SK-N-SH treated with all-trans-retinoic acid at 6 μM for 48 hours (cell line): ENCODE results near the gene KRTDAP.
"Not testable (repeated sequence)": the region's sequence is repeated elsewhere in the genome, so short reads cannot be mapped to it uniquely, and the experiment has no call there.

Experiments
- ATAC-seq: fragments of 200-7000 bp; cut with Tn5 transposase; 3 replicates; pipeline ENCODE4 v1.9.1; 2020; ENCODE audit warnings: mild to moderate bottlenecking, moderate library complexity
- ARNTL ChIP-seq: fragments of 450-650 bp; formaldehyde crosslinking; IDR thresholded peaks from 2 replicates; pipeline ENCODE4 v1.5.0; 2020; ENCODE audit warnings: low read depth, mild to moderate bottlenecking, moderate library complexity, borderline replicate concordance
- BACH2 ChIP-seq: fragments of 250-450 bp; sonication (Bioruptor Pico); IDR thresholded peaks from 2 replicates; pipeline ENCODE4 v1.9.0; 2021; ENCODE audit warnings: mild to moderate bottlenecking, borderline replicate concordance
- CSDC2 ChIP-seq: fragments of 250-450 bp; sonication (Bioruptor Pico); IDR thresholded peaks from 2 replicates; pipeline ENCODE4 v1.5.0; 2020; ENCODE audit warnings: mild to moderate bottlenecking, moderate library complexity
- CSRNP3 ChIP-seq: fragments of 250-450 bp; sonication (Bioruptor Pico); IDR thresholded peaks from 2 replicates; pipeline ENCODE4 v1.5.1; 2021; ENCODE audit warnings: mild to moderate bottlenecking, moderate library complexity
- ESRRG ChIP-seq: fragments of 250-450 bp; sonication (Bioruptor Pico); IDR thresholded peaks from 2 replicates; pipeline ENCODE4 v1.6.1; 2021; ENCODE audit warnings: mild to moderate bottlenecking
- GLIS3 ChIP-seq: fragments of 250-450 bp; sonication (Bioruptor Pico); IDR thresholded peaks from 2 replicates; pipeline ENCODE4 v1.5.0; 2020; ENCODE audit warnings: mild to moderate bottlenecking, moderate library complexity
- OSR1 ChIP-seq: fragments of 250-450 bp; sonication (Bioruptor Pico); IDR thresholded peaks from 2 replicates; pipeline ENCODE4 v1.8.0; 2022; ENCODE audit warnings: moderate library complexity, mild to moderate bottlenecking, inconsistent platforms
- PATZ1 ChIP-seq: fragments of 250-450 bp; sonication (Bioruptor Pico); IDR thresholded peaks from 2 replicates; pipeline ENCODE4 v1.8.0; 2020; ENCODE audit warnings: mild to moderate bottlenecking, moderate library complexity, borderline replicate concordance
- PPARA ChIP-seq: fragments of 250-450 bp; sonication (Bioruptor Pico); IDR thresholded peaks from 2 replicates; pipeline ENCODE4 v1.5.0; 2020; ENCODE audit warnings: mild to moderate bottlenecking, borderline replicate concordance
- RARB ChIP-seq: fragments of 250-450 bp; sonication (Bioruptor Pico); IDR thresholded peaks from 2 replicates; pipeline ENCODE4 v1.8.0; 2021; ENCODE audit warnings: mild to moderate bottlenecking, moderate library complexity
- SNAI2 ChIP-seq: fragments of 250-450 bp; sonication (Bioruptor Pico); IDR thresholded peaks from 2 replicates; pipeline ENCODE4 v1.5.0; 2020; ENCODE audit warnings: mild to moderate bottlenecking, moderate library complexity
- TCF4 ChIP-seq: fragments of 250-450 bp; sonication (Bioruptor Pico); IDR thresholded peaks from 2 replicates; pipeline ENCODE4 v1.8.0; 2021; ENCODE audit warnings: mild to moderate bottlenecking, moderate library complexity, borderline replicate concordance
- TOX ChIP-seq: fragments of 250-450 bp; sonication (Bioruptor Pico); IDR thresholded peaks from 2 replicates; pipeline ENCODE4 v1.8.0; 2021; ENCODE audit warnings: mild to moderate bottlenecking, moderate library complexity, borderline replicate concordance
- TSHZ2 ChIP-seq: fragments of 250-450 bp; sonication (Bioruptor Pico); IDR thresholded peaks from 2 replicates; pipeline ENCODE4 v1.5.0; 2020; ENCODE audit warnings: mild to moderate bottlenecking, moderate library complexity
- ZC3H10 ChIP-seq: fragments of 250-450 bp; sonication (Bioruptor Pico); IDR thresholded peaks from 2 replicates; pipeline ENCODE4 v1.5.1; 2021; ENCODE audit warnings: mild to moderate bottlenecking, moderate library complexity
- ZFP3 ChIP-seq: fragments of 250-450 bp; sonication (Bioruptor Pico); IDR thresholded peaks from 2 replicates; pipeline ENCODE4 v1.5.0; 2020; ENCODE audit warnings: mild to moderate bottlenecking, moderate library complexity
- ZFP30 ChIP-seq: fragments of 450-650 bp; formaldehyde crosslinking; IDR thresholded peaks from 2 replicates; pipeline ENCODE4 v1.5.0; 2022; ENCODE audit warnings: mild to moderate bottlenecking, moderate library complexity
- ZNF565 ChIP-seq: fragments of 450-650 bp; formaldehyde crosslinking; conservative IDR thresholded peaks from 2 replicates; pipeline ENCODE4 v1.5.0; 2020; ENCODE audit warnings: low read depth, mild to moderate bottlenecking, moderate library complexity
- ZNF70 ChIP-seq: fragments of 450-650 bp; formaldehyde crosslinking; IDR thresholded peaks from 2 replicates; pipeline ENCODE4 v1.5.0; 2020; ENCODE audit warnings: mild to moderate bottlenecking, moderate library complexity
- ZNF8 ChIP-seq: fragments of 450-650 bp; formaldehyde crosslinking; IDR thresholded peaks from 2 replicates; pipeline ENCODE4 v1.5.0; 2020; ENCODE audit warnings: mild to moderate bottlenecking, moderate library complexity

The KRTDAP gene

GRCh38 chr19:35476149-35476548 lies 14.1 kb downstream of the KRTDAP start:
- TF ChIP-seq CSDC2 (no peak), SNAI2 (no peak), ZFP3 (no peak), ZC3H10 (CRISPR knock-in tag) (no peak), PATZ1 (CRISPR knock-in tag) (no peak), CSRNP3 (no peak), ZNF565 (CRISPR knock-in tag) (no peak), TSHZ2 (CRISPR knock-in tag) (no peak), ZNF70 (CRISPR knock-in tag) (no peak)
- TF ChIP-seq, all 23 proteins: peak for 0
- ATAC-seq, result no peak

- ATAC-seq, result not testable (repeated sequence)
These were observed 15.7 kb downstream of the KRTDAP start for GRCh38 chr19:35474594-35474993.

GRCh38 chr19:35474104-35474503 lies 16.2 kb downstream of the KRTDAP start:
- no peak for ATAC-seq
- TF ChIP-seq PATZ1 (CRISPR knock-in tag) (no peak), TSHZ2 (CRISPR knock-in tag) (no peak), ZNF8 (CRISPR knock-in tag) (no peak), ZFP30 (CRISPR knock-in tag) (no peak), BACH2 (CRISPR knock-in tag) (no peak), GLIS3 (CRISPR knock-in tag) (no peak), ESRRG (CRISPR knock-in tag) (no peak), CSDC2 (no peak), ZFP3 (no peak), ARNTL (no peak), TOX (CRISPR knock-in tag) (no peak), PPARA (no peak), OSR1 (CRISPR knock-in tag) (no peak)

GRCh38 chr19:35471946-35472345 lies 18.3 kb downstream of the KRTDAP start:
- ATAC-seq, result no peak
- TF ChIP-seq OSR1 (CRISPR knock-in tag) (no peak), ZNF70 (CRISPR knock-in tag) (no peak), ZNF8 (CRISPR knock-in tag) (no peak), CSDC2 (no peak), RARB (CRISPR knock-in tag) (no peak), PATZ1 (CRISPR knock-in tag) (no peak), ZFP3 (no peak), SNAI2 (no peak), ESRRG (CRISPR knock-in tag) (no peak), TCF4 (no peak), TSHZ2 (CRISPR knock-in tag) (no peak)
